GM23338 (cell line): ENCODE measurements around the gene MAMDC2. TPM values are rescaled to one million over a fixed set of nuclear protein-coding genes. Genes with fewer than 3 reads are reported as not detected.

Experiments
- ATAC-seq: fragments of 200-7000 bp; cut with Tn5 transposase; 3 replicates; pipeline ENCODE4 v1.9.1; 2020
- DNase-seq: peaks from one replicate; pipeline ENCODE4 v3.0.0-alpha.2; 2015; ENCODE audit warnings: low spot score
- H2AFZ ChIP-seq: fragments of 200-600 bp; sonication (generic); 2 replicates; pipeline ENCODE4 v1.8.0; 2016; ENCODE audit warnings: antibody characterized with exemption, mild to moderate bottlenecking, moderate library complexity
- H3F3A ChIP-seq: fragments of 200-600 bp; sonication (generic); replicated peaks from 2 replicates; pipeline ENCODE4 v1.8.0; 2017; ENCODE audit warnings: antibody characterized with exemption, mixed run types, low read depth
- H3K27ac ChIP-seq: fragments of 200-600 bp; sonication (generic); 2 replicates; pipeline ENCODE4 v1.6.1; 2016; ENCODE audit warnings: low read depth
- H3K27me3 ChIP-seq: fragments of 200-600 bp; sonication (generic); 2 replicates; pipeline ENCODE4 v1.8.0; 2016; ENCODE audit warnings: mild to moderate bottlenecking, mixed run types, moderate library complexity; ENCODE audit not compliant: insufficient read depth
- H3K36me3 ChIP-seq: fragments of 200-600 bp; sonication (generic); 2 replicates; pipeline ENCODE4 v1.8.0; 2016; ENCODE audit warnings: mild to moderate bottlenecking; ENCODE audit not compliant: insufficient read depth
- H3K4me1 ChIP-seq: fragments of 200-600 bp; sonication (generic); 2 replicates; pipeline ENCODE4 v1.8.0; 2016; ENCODE audit warnings: mild to moderate bottlenecking, moderate library complexity; ENCODE audit not compliant: insufficient read depth
- H3K4me2 ChIP-seq: fragments of 200-600 bp; sonication (generic); 2 replicates; pipeline ENCODE4 v1.7.1; 2017; ENCODE audit warnings: mixed run types
- H3K4me3 ChIP-seq: fragments of 200-600 bp; sonication (generic); 2 replicates; pipeline ENCODE4 v1.6.1; 2016; ENCODE audit warnings: mixed run types
- H3K79me2 ChIP-seq: fragments of 200-600 bp; sonication (generic); replicated peaks from 2 replicates; pipeline ENCODE4 v1.8.0; 2017; ENCODE audit warnings: mild to moderate bottlenecking; ENCODE audit not compliant: insufficient read depth
- H3K9me2 ChIP-seq: fragments of 200-600 bp; sonication (generic); 2 replicates; pipeline ENCODE4 v1.8.0; 2017; ENCODE audit not compliant: insufficient read depth
- H4K20me1 ChIP-seq: fragments of 200-600 bp; sonication (generic); replicated peaks from 2 replicates; pipeline ENCODE4 v1.8.0; 2017; ENCODE audit warnings: mild to moderate bottlenecking; ENCODE audit not compliant: insufficient read depth
- H3K27ac Mint-ChIP-seq: 2 replicates; pipeline ENCODE4 v1.8.0; 2020; ENCODE audit warnings: inconsistent platforms, mild to moderate bottlenecking, moderate library complexity, mixed read lengths
- H3K27me3 Mint-ChIP-seq: 3 replicates; pipeline ENCODE4 v1.8.0; 2022; ENCODE audit warnings: low read depth, mild to moderate bottlenecking, moderate library complexity, mixed read lengths, inconsistent platforms; ENCODE audit not compliant: insufficient read depth, poor library complexity
- H3K36me3 Mint-ChIP-seq: 3 replicates; pipeline ENCODE4 v1.8.0; 2021; ENCODE audit warnings: low read depth, mild to moderate bottlenecking, inconsistent platforms, moderate library complexity, mixed read lengths
- H3K4me1 Mint-ChIP-seq: 3 replicates; pipeline ENCODE4 v1.8.0; 2020; ENCODE audit warnings: mild to moderate bottlenecking, inconsistent platforms, mixed read lengths
- H3K4me3 Mint-ChIP-seq: 3 replicates; pipeline ENCODE4 v1.8.0; 2021; ENCODE audit warnings: moderate library complexity, mild to moderate bottlenecking, inconsistent platforms, mixed read lengths
- H3K9me3 Mint-ChIP-seq: 3 replicates; pipeline ENCODE4 v1.8.0; 2020; ENCODE audit warnings: moderate library complexity, mild to moderate bottlenecking, inconsistent platforms, mixed read lengths
- CREB1 ChIP-seq: fragments of 250-450 bp; sonication (Bioruptor Pico); IDR thresholded peaks from 2 replicates; pipeline ENCODE4 v1.5.0; 2020; ENCODE audit warnings: low read depth, mild to moderate bottlenecking, moderate library complexity
- EZH2 ChIP-seq: fragments of 200-600 bp; sonication (generic); IDR thresholded peaks from one replicate; pipeline ENCODE4 v1.8.0; 2017; ENCODE audit warnings: antibody characterized with exemption, mild to moderate bottlenecking, low read depth; ENCODE audit not compliant: unreplicated experiment
- EZH2phosphoT487 ChIP-seq: fragments of 200-600 bp; sonication (generic); IDR thresholded peaks from one replicate; pipeline ENCODE4 v1.8.1; 2018; ENCODE audit warnings: antibody characterized with exemption; ENCODE audit not compliant: unreplicated experiment
- NANOG ChIP-seq: IDR thresholded peaks from 2 replicates; pipeline ENCODE4 v1.6.1; 2016; ENCODE audit warnings: antibody characterized with exemption, borderline replicate concordance
- POLR2AphosphoS5 ChIP-seq: IDR thresholded peaks from 2 replicates; pipeline ENCODE4 v1.6.1; 2016; ENCODE audit warnings: antibody characterized with exemption, low read depth
- ZNF114 ChIP-seq: fragments of 250-450 bp; sonication (Bioruptor Pico); IDR thresholded peaks from 2 replicates; pipeline ENCODE4 v1.5.0; 2020; ENCODE audit warnings: mild to moderate bottlenecking, moderate library complexity
- ZNF331 ChIP-seq: fragments of 250-450 bp; sonication (Bioruptor Pico); IDR thresholded peaks from 2 replicates; pipeline ENCODE4 v1.5.0; 2020; ENCODE audit warnings: low read depth, mild to moderate bottlenecking, moderate library complexity
- polyA plus RNA-seq: library from polyadenylated mRNA; unstranded; fragments of >200 nt; fragmentation: Nextera tagmentation; extraction: Ambion mirVana; gene quantifications from 2 replicates; pipeline ENCODE4 v1.2.1, GENCODE V29; 2016
- total RNA-seq: library from RNA; depleted of rRNA; stranded (reverse); fragments of >200 nt; shearing (Covaris generic); gene quantifications from 2 replicates; pipeline ENCODE4 v1.2.3, GENCODE V29; 2014
- TF ChIP-seq, protein P1 (sequence below): IDR thresholded peaks from 2 replicates; pipeline ENCODE4 v1.6.1; 2016; ENCODE audit warnings: antibody characterized with exemption
- TF ChIP-seq, protein P2 (sequence below), 2 experiments: fragments of 200-600 bp in 1 of 2; sonication (generic) in 1 of 2; conservative IDR thresholded peaks; 2 replicates each; pipeline versions ENCODE4 v1.5.1 to v1.6.1; 2016 to 2017; ENCODE audit warnings: antibody characterized with exemption in 2 of 2, low read depth in 2 of 2, mild to moderate bottlenecking in 2 of 2, moderate library complexity in 1 of 2
- TF ChIP-seq, protein P3 (sequence below): IDR thresholded peaks from one replicate; pipeline ENCODE4 v1.6.1; 2018; ENCODE audit warnings: antibody characterized with exemption; ENCODE audit not compliant: unreplicated experiment
- TF ChIP-seq, protein P4 (sequence below): fragments of 250-450 bp; sonication (Bioruptor Pico); IDR thresholded peaks from 2 replicates; pipeline ENCODE4 v1.5.0; 2020; ENCODE audit warnings: mild to moderate bottlenecking, moderate library complexity

Gene MAMDC2
- total and polyA plus RNA-seq, 2 experiments from 2014 or later = 7.7 to 19.6 TPM

DNA sequence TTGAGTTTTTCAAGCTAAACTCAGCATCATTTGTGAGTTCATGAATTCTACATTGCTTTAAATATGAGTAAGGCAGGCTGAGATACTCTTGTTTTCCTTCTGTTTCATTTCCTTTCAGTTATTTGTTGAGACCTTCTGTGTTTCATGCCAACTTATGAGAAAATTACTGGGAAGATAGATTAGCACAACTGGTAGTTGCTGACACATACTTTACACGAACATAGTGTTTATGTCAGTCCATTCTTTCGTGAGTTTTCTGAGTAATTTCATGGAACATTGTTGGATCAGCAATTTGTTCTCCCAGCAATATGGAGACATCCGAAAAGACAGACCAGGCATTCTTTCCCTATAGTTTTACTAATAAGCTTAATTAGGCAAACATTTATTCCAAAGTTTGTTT, 113.1 kb downstream of the MAMDC2 start:
- Histone ChIP-seq H3K36me3 (no peaks in the 10 kb centered on the region), H3K9me2 (no peaks in the 10 kb centered on the region), H3K79me2 (no peaks in the 10 kb centered on the region), H3K4me2 (no peak overlapping the region), H4K20me1 (no peaks in the 10 kb centered on the region), H3K4me1 (peaks cover 22% of the 10 kb centered on the region), H3K4me3 (no peak overlapping the region), H3K27me3 (no peaks in the 10 kb centered on the region), H2AFZ (no peak overlapping the region), H3K27ac (no peak overlapping the region), H3F3A (no peaks in the 10 kb centered on the region)
- peaks cover 26% of the 10 kb centered on the region for H3K4me1 Mint-ChIP-seq
- DNase-seq = no peak
- no peaks in the 10 kb centered on the region for H3K9me3 Mint-ChIP-seq
- no peaks in the 10 kb centered on the region for H3K36me3 Mint-ChIP-seq
- no peak overlapping the region for H3K4me3 Mint-ChIP-seq
- peaks cover 6% of the 10 kb centered on the region for H3K27me3 Mint-ChIP-seq
- ATAC-seq = no peak
- TF ChIP-seq, protein P1, sequence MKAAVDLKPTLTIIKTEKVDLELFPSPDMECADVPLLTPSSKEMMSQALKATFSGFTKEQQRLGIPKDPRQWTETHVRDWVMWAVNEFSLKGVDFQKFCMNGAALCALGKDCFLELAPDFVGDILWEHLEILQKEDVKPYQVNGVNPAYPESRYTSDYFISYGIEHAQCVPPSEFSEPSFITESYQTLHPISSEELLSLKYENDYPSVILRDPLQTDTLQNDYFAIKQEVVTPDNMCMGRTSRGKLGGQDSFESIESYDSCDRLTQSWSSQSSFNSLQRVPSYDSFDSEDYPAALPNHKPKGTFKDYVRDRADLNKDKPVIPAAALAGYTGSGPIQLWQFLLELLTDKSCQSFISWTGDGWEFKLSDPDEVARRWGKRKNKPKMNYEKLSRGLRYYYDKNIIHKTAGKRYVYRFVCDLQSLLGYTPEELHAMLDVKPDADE = no peak
- TF ChIP-seq EZH2phosphoT487 (no peak), EZH2 (no peak), ZNF114 (no peak), CREB1 (CRISPR knock-in tag) (no peak), POLR2AphosphoS5 (no peak), ZNF331 (CRISPR knock-in tag) (no peak), NANOG (no peak)
- TF ChIP-seq, protein P2, sequence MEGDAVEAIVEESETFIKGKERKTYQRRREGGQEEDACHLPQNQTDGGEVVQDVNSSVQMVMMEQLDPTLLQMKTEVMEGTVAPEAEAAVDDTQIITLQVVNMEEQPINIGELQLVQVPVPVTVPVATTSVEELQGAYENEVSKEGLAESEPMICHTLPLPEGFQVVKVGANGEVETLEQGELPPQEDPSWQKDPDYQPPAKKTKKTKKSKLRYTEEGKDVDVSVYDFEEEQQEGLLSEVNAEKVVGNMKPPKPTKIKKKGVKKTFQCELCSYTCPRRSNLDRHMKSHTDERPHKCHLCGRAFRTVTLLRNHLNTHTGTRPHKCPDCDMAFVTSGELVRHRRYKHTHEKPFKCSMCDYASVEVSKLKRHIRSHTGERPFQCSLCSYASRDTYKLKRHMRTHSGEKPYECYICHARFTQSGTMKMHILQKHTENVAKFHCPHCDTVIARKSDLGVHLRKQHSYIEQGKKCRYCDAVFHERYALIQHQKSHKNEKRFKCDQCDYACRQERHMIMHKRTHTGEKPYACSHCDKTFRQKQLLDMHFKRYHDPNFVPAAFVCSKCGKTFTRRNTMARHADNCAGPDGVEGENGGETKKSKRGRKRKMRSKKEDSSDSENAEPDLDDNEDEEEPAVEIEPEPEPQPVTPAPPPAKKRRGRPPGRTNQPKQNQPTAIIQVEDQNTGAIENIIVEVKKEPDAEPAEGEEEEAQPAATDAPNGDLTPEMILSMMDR (conservative IDR thresholded peaks at IDR 0.05; ENCODE audit: low read depth in 2 of 2) = no peak
- TF ChIP-seq, protein P3, sequence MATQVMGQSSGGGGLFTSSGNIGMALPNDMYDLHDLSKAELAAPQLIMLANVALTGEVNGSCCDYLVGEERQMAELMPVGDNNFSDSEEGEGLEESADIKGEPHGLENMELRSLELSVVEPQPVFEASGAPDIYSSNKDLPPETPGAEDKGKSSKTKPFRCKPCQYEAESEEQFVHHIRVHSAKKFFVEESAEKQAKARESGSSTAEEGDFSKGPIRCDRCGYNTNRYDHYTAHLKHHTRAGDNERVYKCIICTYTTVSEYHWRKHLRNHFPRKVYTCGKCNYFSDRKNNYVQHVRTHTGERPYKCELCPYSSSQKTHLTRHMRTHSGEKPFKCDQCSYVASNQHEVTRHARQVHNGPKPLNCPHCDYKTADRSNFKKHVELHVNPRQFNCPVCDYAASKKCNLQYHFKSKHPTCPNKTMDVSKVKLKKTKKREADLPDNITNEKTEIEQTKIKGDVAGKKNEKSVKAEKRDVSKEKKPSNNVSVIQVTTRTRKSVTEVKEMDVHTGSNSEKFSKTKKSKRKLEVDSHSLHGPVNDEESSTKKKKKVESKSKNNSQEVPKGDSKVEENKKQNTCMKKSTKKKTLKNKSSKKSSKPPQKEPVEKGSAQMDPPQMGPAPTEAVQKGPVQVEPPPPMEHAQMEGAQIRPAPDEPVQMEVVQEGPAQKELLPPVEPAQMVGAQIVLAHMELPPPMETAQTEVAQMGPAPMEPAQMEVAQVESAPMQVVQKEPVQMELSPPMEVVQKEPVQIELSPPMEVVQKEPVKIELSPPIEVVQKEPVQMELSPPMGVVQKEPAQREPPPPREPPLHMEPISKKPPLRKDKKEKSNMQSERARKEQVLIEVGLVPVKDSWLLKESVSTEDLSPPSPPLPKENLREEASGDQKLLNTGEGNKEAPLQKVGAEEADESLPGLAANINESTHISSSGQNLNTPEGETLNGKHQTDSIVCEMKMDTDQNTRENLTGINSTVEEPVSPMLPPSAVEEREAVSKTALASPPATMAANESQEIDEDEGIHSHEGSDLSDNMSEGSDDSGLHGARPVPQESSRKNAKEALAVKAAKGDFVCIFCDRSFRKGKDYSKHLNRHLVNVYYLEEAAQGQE = no peak
- TF ChIP-seq, protein P4, sequence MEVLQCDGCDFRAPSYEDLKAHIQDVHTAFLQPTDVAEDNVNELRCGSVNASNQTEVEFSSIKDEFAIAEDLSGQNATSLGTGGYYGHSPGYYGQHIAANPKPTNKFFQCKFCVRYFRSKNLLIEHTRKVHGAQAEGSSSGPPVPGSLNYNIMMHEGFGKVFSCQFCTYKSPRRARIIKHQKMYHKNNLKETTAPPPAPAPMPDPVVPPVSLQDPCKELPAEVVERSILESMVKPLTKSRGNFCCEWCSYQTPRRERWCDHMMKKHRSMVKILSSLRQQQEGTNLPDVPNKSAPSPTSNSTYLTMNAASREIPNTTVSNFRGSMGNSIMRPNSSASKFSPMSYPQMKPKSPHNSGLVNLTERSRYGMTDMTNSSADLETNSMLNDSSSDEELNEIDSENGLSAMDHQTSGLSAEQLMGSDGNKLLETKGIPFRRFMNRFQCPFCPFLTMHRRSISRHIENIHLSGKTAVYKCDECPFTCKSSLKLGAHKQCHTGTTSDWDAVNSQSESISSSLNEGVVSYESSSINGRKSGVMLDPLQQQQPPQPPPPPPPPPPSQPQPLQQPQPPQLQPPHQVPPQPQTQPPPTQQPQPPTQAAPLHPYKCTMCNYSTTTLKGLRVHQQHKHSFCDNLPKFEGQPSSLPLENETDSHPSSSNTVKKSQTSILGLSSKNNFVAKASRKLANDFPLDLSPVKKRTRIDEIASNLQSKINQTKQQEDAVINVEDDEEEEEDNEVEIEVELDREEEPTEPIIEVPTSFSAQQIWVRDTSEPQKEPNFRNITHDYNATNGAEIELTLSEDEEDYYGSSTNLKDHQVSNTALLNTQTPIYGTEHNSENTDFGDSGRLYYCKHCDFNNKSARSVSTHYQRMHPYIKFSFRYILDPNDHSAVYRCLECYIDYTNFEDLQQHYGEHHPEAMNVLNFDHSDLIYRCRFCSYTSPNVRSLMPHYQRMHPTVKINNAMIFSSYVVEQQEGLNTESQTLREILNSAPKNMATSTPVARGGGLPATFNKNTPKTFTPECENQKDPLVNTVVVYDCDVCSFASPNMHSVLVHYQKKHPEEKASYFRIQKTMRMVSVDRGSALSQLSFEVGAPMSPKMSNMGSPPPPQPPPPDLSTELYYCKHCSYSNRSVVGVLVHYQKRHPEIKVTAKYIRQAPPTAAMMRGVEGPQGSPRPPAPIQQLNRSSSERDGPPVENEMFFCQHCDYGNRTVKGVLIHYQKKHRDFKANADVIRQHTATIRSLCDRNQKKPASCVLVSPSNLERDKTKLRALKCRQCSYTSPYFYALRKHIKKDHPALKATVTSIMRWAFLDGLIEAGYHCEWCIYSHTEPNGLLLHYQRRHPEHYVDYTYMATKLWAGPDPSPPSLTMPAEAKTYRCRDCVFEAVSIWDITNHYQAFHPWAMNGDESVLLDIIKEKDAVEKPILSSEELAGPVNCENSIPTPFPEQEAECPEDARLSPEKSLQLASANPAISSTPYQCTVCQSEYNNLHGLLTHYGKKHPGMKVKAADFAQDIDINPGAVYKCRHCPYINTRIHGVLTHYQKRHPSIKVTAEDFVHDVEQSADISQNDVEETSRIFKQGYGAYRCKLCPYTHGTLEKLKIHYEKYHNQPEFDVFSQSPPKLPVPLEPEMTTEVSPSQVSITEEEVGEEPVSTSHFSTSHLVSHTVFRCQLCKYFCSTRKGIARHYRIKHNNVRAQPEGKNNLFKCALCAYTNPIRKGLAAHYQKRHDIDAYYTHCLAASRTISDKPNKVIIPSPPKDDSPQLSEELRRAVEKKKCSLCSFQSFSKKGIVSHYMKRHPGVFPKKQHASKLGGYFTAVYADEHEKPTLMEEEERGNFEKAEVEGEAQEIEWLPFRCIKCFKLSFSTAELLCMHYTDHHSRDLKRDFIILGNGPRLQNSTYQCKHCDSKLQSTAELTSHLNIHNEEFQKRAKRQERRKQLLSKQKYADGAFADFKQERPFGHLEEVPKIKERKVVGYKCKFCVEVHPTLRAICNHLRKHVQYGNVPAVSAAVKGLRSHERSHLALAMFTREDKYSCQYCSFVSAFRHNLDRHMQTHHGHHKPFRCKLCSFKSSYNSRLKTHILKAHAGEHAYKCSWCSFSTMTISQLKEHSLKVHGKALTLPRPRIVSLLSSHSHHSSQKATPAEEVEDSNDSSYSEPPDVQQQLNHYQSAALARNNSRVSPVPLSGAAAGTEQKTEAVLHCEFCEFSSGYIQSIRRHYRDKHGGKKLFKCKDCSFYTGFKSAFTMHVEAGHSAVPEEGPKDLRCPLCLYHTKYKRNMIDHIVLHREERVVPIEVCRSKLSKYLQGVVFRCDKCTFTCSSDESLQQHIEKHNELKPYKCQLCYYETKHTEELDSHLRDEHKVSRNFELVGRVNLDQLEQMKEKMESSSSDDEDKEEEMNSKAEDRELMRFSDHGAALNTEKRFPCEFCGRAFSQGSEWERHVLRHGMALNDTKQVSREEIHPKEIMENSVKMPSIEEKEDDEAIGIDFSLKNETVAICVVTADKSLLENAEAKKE (CRISPR knock-in tag) = no peak
- no peak overlapping the region for H3K27ac Mint-ChIP-seq
